Endothelial cell of umbilical vein (primary cell): ENCODE data around the gene SUPV3L1. TPM values are rescaled to one million over a fixed set of nuclear protein-coding genes. Genes with fewer than 3 reads are reported as not detected.

ENCODE experiments used
- BruUV-seq: library from RNA; stranded (reverse); fragments of 400-500 nt; replicated peaks from 2 replicates; lab custom pipeline; 2021; lab: Mats Ljungman, UMichigan
- CTCF ChIA-PET: fragments of 300-600, 350-600 bp; sonication (Branson Sonifier 250); formaldehyde crosslinking; loops from one replicate; lab custom pipeline; 2021; ENCODE audit warnings: antibody characterized with exemption, inconsistent platforms; lab: Charles Lee
- POLR2A ChIA-PET: fragments of 300-600, 350-600 bp; sonication (Branson Sonifier 250); formaldehyde crosslinking; loops from one replicate; lab custom pipeline; 2021; ENCODE audit warnings: antibody characterized with exemption, inconsistent platforms; lab: Charles Lee
- DNase-seq: peaks from one replicate; pipeline ENCODE4 v3.0.0-alpha.2; 2011; ENCODE audit warnings: low read depth, low spot score
- FAIRE-seq: peaks from 2 replicates; lab custom pipeline; 2011; peaks lifted over from hg19 to GRCh38; lab: Jason Lieb, UNC
- H2AFZ ChIP-seq: 2 replicates; pipeline ENCODE4 v1.6.0; 2012; ENCODE audit warnings: low read depth, low read length, control low read depth, inconsistent platforms
- H3K27ac ChIP-seq: 2 replicates; pipeline ENCODE4 v1.5.1; 2011; ENCODE audit warnings: low read depth, mild to moderate bottlenecking, control low read depth, low read length, moderate library complexity; ENCODE audit not compliant: insufficient read depth
- H3K27me3 ChIP-seq, 2 experiments: 2 replicates each; pipeline versions ENCODE4 v1.6.0 to v1.6.1; 2011; ENCODE audit warnings: low read length in 2 of 2, mixed read lengths in 1 of 2; ENCODE audit not compliant: control insufficient read depth in 2 of 2, insufficient read depth in 2 of 2
- H3K36me3 ChIP-seq, 2 experiments: 2 replicates in 1 of 2; 3 replicates in 1 of 2; pipeline ENCODE4 v1.5.1; 2011; ENCODE audit warnings: low read length in 2 of 2, mild to moderate bottlenecking in 1 of 2, moderate library complexity in 1 of 2; ENCODE audit not compliant: control insufficient read depth in 2 of 2, insufficient read depth in 2 of 2; ENCODE audit errors: extremely low read depth in 1 of 2
- H3K4me1 ChIP-seq: 3 replicates; pipeline ENCODE4 v1.5.1; 2011; ENCODE audit warnings: mild to moderate bottlenecking, low read length; ENCODE audit not compliant: control insufficient read depth, insufficient read depth; ENCODE audit errors: extremely low read depth
- H3K4me2 ChIP-seq: 2 replicates; pipeline ENCODE4 v1.6.1; 2011; ENCODE audit warnings: low read length, control low read depth, mixed read lengths; ENCODE audit not compliant: insufficient read depth
- H3K4me3 ChIP-seq, 3 experiments: fragments of 200-600 bp in 1 of 3; sonication (generic), shearing (Covaris generic) in 1 of 3; replicated peaks in 1 of 3; 2 replicates each; pipeline ENCODE4 v1.5.1; 2011 to 2016; ENCODE audit warnings: control low read depth in 3 of 3, low read length in 3 of 3, mild to moderate bottlenecking in 2 of 3, inconsistent platforms in 1 of 3, low read depth in 1 of 3, moderate library complexity in 1 of 3; ENCODE audit not compliant: insufficient read depth in 1 of 3
- H3K79me2 ChIP-seq: 2 replicates; pipeline ENCODE4 v1.6.0; 2012; ENCODE audit warnings: low read length, inconsistent platforms; ENCODE audit not compliant: control insufficient read depth, insufficient read depth
- H3K9ac ChIP-seq: replicated peaks from 2 replicates; pipeline ENCODE3; 2011; ENCODE audit warnings: low read length, control low read depth; ENCODE audit not compliant: insufficient read depth; ENCODE audit errors: extremely low read depth
- H3K9me1 ChIP-seq: replicated peaks from 3 replicates; pipeline ENCODE4 v1.6.0; 2011; ENCODE audit warnings: mild to moderate bottlenecking, low read length; ENCODE audit not compliant: control insufficient read depth, insufficient read depth; ENCODE audit errors: extremely low read depth
- H3K9me3 ChIP-seq: replicated peaks from 2 replicates; pipeline ENCODE4 v1.5.1; 2012; ENCODE audit warnings: low read length, inconsistent platforms; ENCODE audit not compliant: control insufficient read depth, insufficient read depth
- H4K20me1 ChIP-seq: replicated peaks from 2 replicates; pipeline ENCODE3; 2011; ENCODE audit warnings: mild to moderate bottlenecking, low read length; ENCODE audit not compliant: control insufficient read depth, insufficient read depth; ENCODE audit errors: extremely low read depth
- EZH2 ChIP-seq: IDR thresholded peaks from 2 replicates; pipeline ENCODE4 v1.6.1; 2012; ENCODE audit warnings: borderline replicate concordance, low read depth, mild to moderate bottlenecking, moderate library complexity, low read length, inconsistent platforms; ENCODE audit not compliant: severe bottlenecking
- FOS ChIP-seq: IDR thresholded peaks from 2 replicates; pipeline ENCODE4 v1.6.1; 2011; ENCODE audit warnings: mild to moderate bottlenecking, low read length, moderate library complexity, borderline replicate concordance; ENCODE audit not compliant: insufficient read depth
- GATA2 ChIP-seq: IDR thresholded peaks from 2 replicates; pipeline ENCODE4 v1.7.0; 2011; ENCODE audit warnings: low read depth, mild to moderate bottlenecking, moderate library complexity, mixed read lengths, low read length; ENCODE audit not compliant: insufficient read length, insufficient read depth
- JUN ChIP-seq: IDR thresholded peaks from 2 replicates; pipeline ENCODE4 v1.6.1; 2011; ENCODE audit warnings: borderline replicate concordance, low read depth; ENCODE audit not compliant: insufficient read length, insufficient read depth
- MYC ChIP-seq: IDR thresholded peaks from one replicate; pipeline ENCODE4 v1.6.1; 2011; ENCODE audit warnings: mild to moderate bottlenecking, low read depth, low read length
- POLR2A ChIP-seq: IDR thresholded peaks from 2 replicates; pipeline ENCODE4 v1.6.1; 2012; ENCODE audit warnings: low read depth, mild to moderate bottlenecking, control low read depth, low read length
- POLR2AphosphoS5 ChIP-seq: IDR thresholded peaks from 2 replicates; pipeline ENCODE4 v1.6.1; 2012; ENCODE audit warnings: low read depth, mild to moderate bottlenecking, control low read depth, low read length, moderate library complexity; ENCODE audit not compliant: insufficient read depth
- dilution Hi-C: fragments of 300-500 bp; cut with MboI; formaldehyde crosslinking; loops from one replicate; pipeline ENCODE4 v1.15.0; 2019; ENCODE audit warnings: low sequenced_read_pairs; ENCODE audit not compliant: extremely low pct_ligation_motif_present
- intact Hi-C: fragments of 100-400 bp; cut with micrococcal nuclease; formaldehyde crosslinking; loops from one replicate; pipeline ENCODE4 v1.10.0; 2022
- polyA plus RNA-seq, 4 experiments: library from polyadenylated mRNA; depleted of rRNA in 3 of 4; stranded (reverse) in 3 of 4; unstranded in 1 of 4; fragments of >200 nt; gene quantifications; 2 replicates each; pipeline versions ENCODE4 v1.2.1 to v1.2.3, GENCODE V29; 2011 to 2012; ENCODE audit warnings: missing spikeins in 1 of 4
- total RNA-seq: library from RNA; stranded (reverse); gene quantifications from 2 replicates; pipeline ENCODE4 v1.2.3, GENCODE V29; 2021
- TF ChIP-seq, protein P1 (sequence below), 2 donors: IDR thresholded peaks; 1 replicate in 1 of 2; 2 replicates in 1 of 2; pipeline ENCODE4 v1.5.1; 2011; ENCODE audit warnings: low read length in 2 of 2, mild to moderate bottlenecking in 2 of 2, moderate library complexity in 2 of 2, control low read depth in 1 of 2, inconsistent platforms in 1 of 2, low read depth in 1 of 2; ENCODE audit not compliant: insufficient read depth in 1 of 2; ENCODE audit errors: extremely low read depth in 1 of 2
- TF ChIP-seq, protein P2 (sequence below): IDR thresholded peaks from 2 replicates; pipeline ENCODE4 v1.6.1; 2011; ENCODE audit not compliant: insufficient read depth, insufficient read length

SUPV3L1 gene
- total and polyA plus RNA-seq, 2 donors (not counting 3 experiments of a cell fraction or from before 2014, with no cell fraction given), result 21.8 to 30.4 TPM

DNA sequence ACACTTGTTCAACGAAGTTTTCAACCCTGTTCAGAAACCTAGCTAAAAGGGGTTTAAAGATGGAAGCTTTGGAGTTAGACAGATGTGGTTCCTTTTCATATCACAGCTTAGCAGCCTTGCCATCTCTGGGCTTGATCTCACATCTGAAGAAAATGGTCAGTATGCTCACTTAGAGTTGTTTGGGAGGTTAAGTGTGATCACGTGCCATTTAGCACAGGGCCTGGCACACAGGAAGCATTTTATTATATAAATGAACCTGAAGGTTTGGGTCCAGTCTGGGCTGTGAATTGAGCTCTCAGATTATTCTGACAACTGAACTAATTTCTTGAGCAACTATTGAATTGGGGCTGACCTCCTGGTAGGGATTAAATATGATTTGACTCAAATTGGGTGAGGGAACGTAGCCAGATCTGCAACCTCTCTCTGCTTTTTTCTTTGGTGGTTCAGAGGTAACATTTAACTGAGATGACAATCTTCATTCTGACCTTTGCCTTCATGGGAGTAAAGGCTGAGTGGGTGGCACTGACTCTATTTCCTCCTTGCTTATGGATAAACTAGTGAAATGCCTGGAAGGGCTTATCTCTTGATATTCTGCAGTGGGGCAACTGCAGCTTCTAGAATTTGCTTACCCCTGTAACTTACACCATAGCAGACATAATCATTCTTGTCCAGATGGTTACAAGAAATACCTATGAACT, 29.9 kb downstream of the SUPV3L1 start:
- intact Hi-C loops (no loop called here), dilution Hi-C loops (no loop called here)
- no peak overlapping the region for H3K27ac ChIP-seq
- ChIA-PET POLR2A (no interaction called here), CTCF (no interaction called here)
- H3K9me3 ChIP-seq, result no peaks in the 10 kb centered on the region
- no peak overlapping the region for H3K4me3 ChIP-seq
- peaks cover 11 to 12% of the 10 kb centered on the region in 2 experiments for H3K36me3 ChIP-seq
- H2AFZ ChIP-seq, result no peak overlapping the region
- FAIRE-seq (no peak), DNase-seq (no peak)
- TF ChIP-seq POLR2AphosphoS5 (no peak), GATA2 (no peak), EZH2 (no peak), JUN (no peak), MYC (no peak), POLR2A (no peak), FOS (no peak)
- TF ChIP-seq, protein P1, sequence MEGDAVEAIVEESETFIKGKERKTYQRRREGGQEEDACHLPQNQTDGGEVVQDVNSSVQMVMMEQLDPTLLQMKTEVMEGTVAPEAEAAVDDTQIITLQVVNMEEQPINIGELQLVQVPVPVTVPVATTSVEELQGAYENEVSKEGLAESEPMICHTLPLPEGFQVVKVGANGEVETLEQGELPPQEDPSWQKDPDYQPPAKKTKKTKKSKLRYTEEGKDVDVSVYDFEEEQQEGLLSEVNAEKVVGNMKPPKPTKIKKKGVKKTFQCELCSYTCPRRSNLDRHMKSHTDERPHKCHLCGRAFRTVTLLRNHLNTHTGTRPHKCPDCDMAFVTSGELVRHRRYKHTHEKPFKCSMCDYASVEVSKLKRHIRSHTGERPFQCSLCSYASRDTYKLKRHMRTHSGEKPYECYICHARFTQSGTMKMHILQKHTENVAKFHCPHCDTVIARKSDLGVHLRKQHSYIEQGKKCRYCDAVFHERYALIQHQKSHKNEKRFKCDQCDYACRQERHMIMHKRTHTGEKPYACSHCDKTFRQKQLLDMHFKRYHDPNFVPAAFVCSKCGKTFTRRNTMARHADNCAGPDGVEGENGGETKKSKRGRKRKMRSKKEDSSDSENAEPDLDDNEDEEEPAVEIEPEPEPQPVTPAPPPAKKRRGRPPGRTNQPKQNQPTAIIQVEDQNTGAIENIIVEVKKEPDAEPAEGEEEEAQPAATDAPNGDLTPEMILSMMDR (IDR thresholded peaks at IDR 0.05; ENCODE audit: extremely low read depth in 1 of 2, insufficient read depth in 1 of 2, low read depth in 1 of 2, low read length in 2 of 2), result no peak
- TF ChIP-seq, protein P2, sequence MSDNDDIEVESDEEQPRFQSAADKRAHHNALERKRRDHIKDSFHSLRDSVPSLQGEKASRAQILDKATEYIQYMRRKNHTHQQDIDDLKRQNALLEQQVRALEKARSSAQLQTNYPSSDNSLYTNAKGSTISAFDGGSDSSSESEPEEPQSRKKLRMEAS, result no peak
- H3K9me1 ChIP-seq, result no peaks in the 10 kb centered on the region
- H3K4me1 ChIP-seq, result no peaks in the 10 kb centered on the region
- BruUV-seq, result no TSS peak
- no peaks in the 10 kb centered on the region for H4K20me1 ChIP-seq
- no peak overlapping the region for H3K9ac ChIP-seq
- H3K27me3 ChIP-seq, result peaks cover 0 to 2% of the 10 kb centered on the region in 2 experiments
- H3K79me2 ChIP-seq, result no peaks in the 10 kb centered on the region
- no peak overlapping the region for H3K4me2 ChIP-seq
